Prostate gland (tissue), 2 donors: Measurements from ENCODE around the gene LIMS2. TPM values are rescaled to one million over a fixed set of nuclear protein-coding genes. Genes with fewer than 3 reads are reported as not detected.

Experiments used
- DNase-seq: peaks from one replicate; pipeline ENCODE4 v3.0.0-alpha.2; 2019; ENCODE audit warnings: low spot score
- H3K27ac ChIP-seq, 2 donors: fragments of 200-600 bp; sonication (generic); 2 replicates each; pipeline ENCODE4 v1.5.1; 2017 to 2019
- H3K27me3 ChIP-seq: fragments of 200-600 bp; sonication (generic); replicated peaks from 2 replicates; pipeline ENCODE4 v1.5.1; 2019; ENCODE audit not compliant: insufficient read depth
- H3K36me3 ChIP-seq, 2 donors: fragments of 200-600 bp; sonication (generic); 1 replicate in 1 of 2; 2 replicates in 1 of 2; pipeline versions ENCODE4 v1.5.1 to v1.8.1; 2017 to 2019
- H3K4me1 ChIP-seq: fragments of 200-600 bp; sonication (generic); replicated peaks from 2 replicates; pipeline ENCODE4 v1.5.1; 2019
- H3K4me3 ChIP-seq, 2 donors: fragments of 200-600 bp; sonication (generic); 2 replicates each; pipeline ENCODE4 v1.5.1; 2017 to 2019
- H3K9me3 ChIP-seq: fragments of 200-600 bp; sonication (generic); 2 replicates; pipeline ENCODE4 v1.5.1; 2017
- CTCF ChIP-seq, 4 experiments: fragments of 200-600 bp in 2 of 4; fragments of 450-650 bp in 2 of 4; sonication (generic) in 2 of 4; IDR thresholded peaks; 1 replicate in 3 of 4; 2 replicates in 1 of 4; pipeline ENCODE4 v1.5.1; 2016 to 2019; ENCODE audit warnings: antibody characterized with exemption in 4 of 4, mild to moderate bottlenecking in 2 of 4, moderate library complexity in 2 of 4
- POLR2A ChIP-seq: fragments of 450-650 bp; IDR thresholded peaks from one replicate; pipeline ENCODE4 v1.6.1; 2016; ENCODE audit warnings: antibody characterized with exemption, mild to moderate bottlenecking
- POLR2AphosphoS5 ChIP-seq: sonication (generic); formaldehyde crosslinking; IDR thresholded peaks from one replicate; pipeline ENCODE4 v1.6.1; 2017; ENCODE audit warnings: antibody characterized with exemption
- WGBS: methylation state at CpG from one replicate; pipeline ENCODE4 v1.1.5; 2018; 5-methylcytosine and 5-hydroxymethylcytosine counted together
- intact Hi-C: fragments of 100-400 bp; cut with DNase I; formaldehyde crosslinking; loops from one replicate; pipeline ENCODE4 v1.14.2; 2022
- total RNA-seq, 2 donors: library from RNA; depleted of rRNA; stranded (reverse); fragments of >200 nt; gene quantifications; one replicate each; pipeline ENCODE4 v1.1.0, GENCODE V29; 2016

LIMS2 gene
- total RNA-seq, 2 donors from 2014 or later = 31.9 to 63.2 TPM

- no peak for TF ChIP-seq POLR2AphosphoS5
- Histone ChIP-seq H3K27me3 (no peaks in the 10 kb centered on the region), H3K4me3 (no peak overlapping the region), H3K27ac (no peak overlapping the region), H3K4me1 (no peaks in the 10 kb centered on the region), H3K36me3 (no peaks in the 10 kb centered on the region), H3K9me3 (no peaks in the 10 kb centered on the region)
- no peak for DNase-seq
- 93% methylated on average over 9 of the region's 9 CpGs for WGBS
- intact Hi-C loops = no loop called here
Measured at GRCh38 chr2:127633556-127634065, 41.7 kb downstream of the LIMS2 start.

- intact Hi-C loops = no loop called here
- H3K4me1 ChIP-seq = no peaks in the 10 kb centered on the region
- no peak for DNase-seq
- H3K9me3 ChIP-seq = no peaks in the 10 kb centered on the region
- WGBS = 83% methylated on average over 25 of the region's 25 CpGs
- H3K27me3 ChIP-seq = no peaks in the 10 kb centered on the region
- no peak overlapping the region for H3K4me3 ChIP-seq
- H3K36me3 ChIP-seq = no peaks in the 10 kb centered on the region
- no peak overlapping the region for H3K27ac ChIP-seq
- TF ChIP-seq POLR2A = no peak
- no peak for TF ChIP-seq POLR2AphosphoS5
- TF ChIP-seq CTCF (IDR thresholded peaks at IDR 0.05) = no peak
Measured at GRCh38 chr2:127632592-127633489, 42.5 kb downstream of the LIMS2 start.

GRCh38 chr2:127631997-127632581, 43.2 kb downstream of the LIMS2 start:
- H3K4me3 ChIP-seq = no peak overlapping the region
- 76% methylated on average over 10 of the region's 17 CpGs for WGBS
- intact Hi-C loops = no loop called here

GRCh38 chr2:127631541-127631996, 43.8 kb downstream of the LIMS2 start:
- DNase-seq = no peak
- Histone ChIP-seq H3K4me1 (no peaks in the 10 kb centered on the region), H3K36me3 (no peaks in the 10 kb centered on the region), H3K4me3 (no peak overlapping the region), H3K27ac (no peak overlapping the region), H3K27me3 (no peaks in the 10 kb centered on the region), H3K9me3 (no peaks in the 10 kb centered on the region)
- intact Hi-C loops = no loop called here
- no peak for TF ChIP-seq CTCF (IDR thresholded peaks at IDR 0.05)
- TF ChIP-seq POLR2A = no peak
- no peak for TF ChIP-seq POLR2AphosphoS5
- WGBS = 81% methylated on average over 10 of the region's 16 CpGs

More at GRCh38 chr2:127631997-127632581, 43.2 kb downstream of the LIMS2 start:
- no peak for DNase-seq
- H3K36me3 ChIP-seq = no peaks in the 10 kb centered on the region
- H3K9me3 ChIP-seq = no peaks in the 10 kb centered on the region
- H3K4me1 ChIP-seq = no peaks in the 10 kb centered on the region
- TF ChIP-seq CTCF (IDR thresholded peaks at IDR 0.05) (no peak), POLR2A (no peak), POLR2AphosphoS5 (no peak)
- H3K27ac ChIP-seq = no peak overlapping the region
- no peaks in the 10 kb centered on the region for H3K27me3 ChIP-seq

- no peaks in the 10 kb centered on the region for H3K27me3 ChIP-seq
- TF ChIP-seq CTCF (IDR thresholded peaks at IDR 0.05) = no peak
- TF ChIP-seq POLR2A = no peak
- TF ChIP-seq POLR2AphosphoS5 = no peak
- WGBS = 91% methylated on average over 24 of the region's 25 CpGs
- H3K4me3 ChIP-seq = no peak overlapping the region
- H3K36me3 ChIP-seq = no peaks in the 10 kb centered on the region
- intact Hi-C loops = no loop called here
- DNase-seq = no peak
- H3K27ac ChIP-seq = no peak overlapping the region
- H3K9me3 ChIP-seq = no peaks in the 10 kb centered on the region
- no peaks in the 10 kb centered on the region for H3K4me1 ChIP-seq
Measured at GRCh38 chr2:127630864-127631540, 44.3 kb downstream of the LIMS2 start.
